HFFc6 (cell line): ENCODE data around the gene OR4E1. TPM values are rescaled to one million over a fixed set of nuclear protein-coding genes. Genes with fewer than 3 reads are reported as not detected.
"Not testable (repeated sequence)": the region's sequence is repeated elsewhere in the genome, so short reads cannot be mapped to it uniquely, and the experiment has no call there.

Source experiments
- DNase-seq: peaks from one replicate; pipeline ENCODE4 v3.0.0-alpha.2; 2018
- H3K27ac Mint-ChIP-seq: 2 replicates; pipeline ENCODE4 v1.8.0; 2020; ENCODE audit warnings: mild to moderate bottlenecking, mixed read lengths
- H3K27me3 Mint-ChIP-seq: 2 replicates; pipeline ENCODE4 v1.8.0; 2021; ENCODE audit warnings: mild to moderate bottlenecking, moderate library complexity, mixed read lengths; ENCODE audit not compliant: insufficient read depth
- H3K36me3 Mint-ChIP-seq: 2 replicates; pipeline ENCODE4 v1.8.0; 2021; ENCODE audit warnings: low read depth, mixed read lengths
- H3K4me1 Mint-ChIP-seq: 2 replicates; pipeline ENCODE4 v1.8.0; 2020; ENCODE audit warnings: low read depth, mixed read lengths
- H3K4me3 Mint-ChIP-seq: 2 replicates; pipeline ENCODE4 v1.8.0; 2020; ENCODE audit warnings: mild to moderate bottlenecking, moderate library complexity, mixed read lengths
- H3K9me3 Mint-ChIP-seq: 2 replicates; pipeline ENCODE4 v1.8.0; 2020; ENCODE audit warnings: mild to moderate bottlenecking, mixed read lengths
- CTCF ChIP-seq: fragments of 200-600 bp; sonication (generic); IDR thresholded peaks from 2 replicates; pipeline ENCODE4 v1.5.0; 2021; ENCODE audit warnings: antibody characterized with exemption, mild to moderate bottlenecking
- total RNA-seq, 6 experiments: library from RNA; stranded (reverse); fragmentation: NEBNext Ultra II Directional; extraction: Animal tissue kit (Norgen Biotek cat#: 25700); gene quantifications; 2 replicates in 1 of 6; 3 replicates in 5 of 6; pipeline ENCODE4 v1.2.3, GENCODE V29; 2021

The OR4E1 gene
- total RNA-seq, 6 experiments from 2014 or later: not detected

GRCh38 chr14:21631084-21631483, 42.5 kb downstream of the OR4E1 start:
- Mint-ChIP-seq H3K4me3 (no peak overlapping the region), H3K27me3 (peaks cover 3% of the 10 kb centered on the region; the same call in 1 of the 2 replicates), H3K36me3 (no peaks in the 10 kb centered on the region), H3K27ac (no peak overlapping the region), H3K4me1 (no peaks in the 10 kb centered on the region), H3K9me3 (peaks cover 6% of the 10 kb centered on the region)
- no peak for DNase-seq
- no peak for TF ChIP-seq CTCF

- H3K27me3 Mint-ChIP-seq, H3K27ac Mint-ChIP-seq, H3K4me1 Mint-ChIP-seq, H3K36me3 Mint-ChIP-seq, H3K4me3 Mint-ChIP-seq, DNase-seq: not testable (repeated sequence)
- H3K9me3 Mint-ChIP-seq: peaks cover 10% of the 10 kb centered on the region
Measured at GRCh38 chr14:21630503-21630902, 43.1 kb downstream of the OR4E1 start.

- Mint-ChIP-seq H3K27me3 (no peaks in the 10 kb centered on the region), H3K27ac (no peak overlapping the region), H3K4me1 (no peaks in the 10 kb centered on the region), H3K36me3 (no peaks in the 10 kb centered on the region), H3K4me3 (no peak overlapping the region), H3K9me3 (peaks cover 10% of the 10 kb centered on the region)
- no peak for DNase-seq
- no peak for TF ChIP-seq CTCF
Measured at GRCh38 chr14:21626491-21627230, 47.0 kb downstream of the OR4E1 start.

Other genes with a start within 250 kb of the OR4E1 start
- 10 to 100 TPM; 63.5 to 78.6 (median 70.9) TPM for gene CHD8, start 217.7 kb downstream of the OR4E1 start, total RNA-seq
- 10 to 100 TPM; 20.2 to 22.9 (median 21.3) TPM for gene RAB2B, start 196.9 kb downstream of the OR4E1 start, total RNA-seq
- gene TOX4, start 196.6 kb downstream of the OR4E1 start, total RNA-seq: 10 to 100 TPM; 79.8 to 96.3 (median 88.5) TPM
- 10 to 100 TPM; 28.8 to 37.5 (median 30.3) TPM for gene METTL3, start 162.5 kb downstream of the OR4E1 start, total RNA-seq
- 1 to 10 TPM in 3 of 6 experiments, under 1 TPM in 3; 0.51 to 2.0 (median 0.99) TPM for gene SALL2, start 147.5 kb downstream of the OR4E1 start, total RNA-seq
- not detected for gene OR10G3, start 93.7 kb downstream of the OR4E1 start, total RNA-seq
- not detected for gene OR10G2, start 38.9 kb downstream of the OR4E1 start, total RNA-seq
- not detected for gene OR4E2, start 20.0 kb downstream of the OR4E1 start, total RNA-seq